ENCODE results near the gene GFM1. TPM values are rescaled to one million over a fixed set of nuclear protein-coding genes. Genes with fewer than 3 reads are reported as not detected.

Gene GFM1
- total RNA-seq, 1 experiment from 2014 or later, result 44.5 TPM

DNA sequence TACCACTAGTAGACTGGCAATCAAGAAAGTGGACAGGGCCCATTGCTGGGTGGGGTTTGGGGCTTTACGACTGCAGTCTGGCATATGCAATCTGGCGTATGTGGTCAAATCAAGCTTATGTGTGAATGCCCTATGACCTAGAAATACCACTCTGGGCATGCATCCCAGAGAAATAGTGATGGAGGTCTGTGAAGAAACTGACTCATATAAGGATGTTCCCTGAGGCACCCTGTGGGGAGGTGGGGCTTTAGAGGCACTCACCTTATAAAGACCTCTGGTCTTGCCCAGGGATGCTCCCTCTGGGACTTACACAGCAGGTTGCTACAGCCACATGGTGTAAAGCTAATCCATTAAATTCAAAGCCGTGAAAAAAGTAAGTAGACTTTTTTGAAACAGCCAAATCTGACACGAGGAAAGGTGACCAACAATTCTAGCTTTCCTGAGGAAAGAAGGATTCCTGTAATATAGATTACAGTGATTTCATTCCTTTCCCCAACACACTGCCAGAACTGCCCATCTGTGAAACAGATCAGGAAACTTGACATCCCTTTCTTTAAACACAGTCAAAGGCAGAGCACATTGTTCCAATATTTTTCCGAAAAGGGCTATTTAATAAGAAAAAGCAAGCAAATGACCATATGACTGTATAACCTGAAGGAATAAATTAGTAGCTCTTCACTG is 74.3 kb downstream of the GFM1 start:
- POLR2A ChIA-PET, result no interaction called here
- DNase-seq (ENCODE audit: low spot score) (no peak), ATAC-seq (no peak)
- H3K27ac Mint-ChIP-seq, result no peak overlapping the region
- CTCF ChIA-PET, result interaction anchor here (0.7 to 2.9 kb wide), 2 partner anchors 9 to 46 kb away, joined by 6 to 20 read pairs; partner anchors contain the start of gene LXN
- H3K4me3 Mint-ChIP-seq, result no peak overlapping the region
- peaks cover 9% of the 10 kb centered on the region for H3K36me3 Mint-ChIP-seq
- H3K4me1 Mint-ChIP-seq, result peaks cover 11% of the 10 kb centered on the region
- TF ChIP-seq, protein P1, sequence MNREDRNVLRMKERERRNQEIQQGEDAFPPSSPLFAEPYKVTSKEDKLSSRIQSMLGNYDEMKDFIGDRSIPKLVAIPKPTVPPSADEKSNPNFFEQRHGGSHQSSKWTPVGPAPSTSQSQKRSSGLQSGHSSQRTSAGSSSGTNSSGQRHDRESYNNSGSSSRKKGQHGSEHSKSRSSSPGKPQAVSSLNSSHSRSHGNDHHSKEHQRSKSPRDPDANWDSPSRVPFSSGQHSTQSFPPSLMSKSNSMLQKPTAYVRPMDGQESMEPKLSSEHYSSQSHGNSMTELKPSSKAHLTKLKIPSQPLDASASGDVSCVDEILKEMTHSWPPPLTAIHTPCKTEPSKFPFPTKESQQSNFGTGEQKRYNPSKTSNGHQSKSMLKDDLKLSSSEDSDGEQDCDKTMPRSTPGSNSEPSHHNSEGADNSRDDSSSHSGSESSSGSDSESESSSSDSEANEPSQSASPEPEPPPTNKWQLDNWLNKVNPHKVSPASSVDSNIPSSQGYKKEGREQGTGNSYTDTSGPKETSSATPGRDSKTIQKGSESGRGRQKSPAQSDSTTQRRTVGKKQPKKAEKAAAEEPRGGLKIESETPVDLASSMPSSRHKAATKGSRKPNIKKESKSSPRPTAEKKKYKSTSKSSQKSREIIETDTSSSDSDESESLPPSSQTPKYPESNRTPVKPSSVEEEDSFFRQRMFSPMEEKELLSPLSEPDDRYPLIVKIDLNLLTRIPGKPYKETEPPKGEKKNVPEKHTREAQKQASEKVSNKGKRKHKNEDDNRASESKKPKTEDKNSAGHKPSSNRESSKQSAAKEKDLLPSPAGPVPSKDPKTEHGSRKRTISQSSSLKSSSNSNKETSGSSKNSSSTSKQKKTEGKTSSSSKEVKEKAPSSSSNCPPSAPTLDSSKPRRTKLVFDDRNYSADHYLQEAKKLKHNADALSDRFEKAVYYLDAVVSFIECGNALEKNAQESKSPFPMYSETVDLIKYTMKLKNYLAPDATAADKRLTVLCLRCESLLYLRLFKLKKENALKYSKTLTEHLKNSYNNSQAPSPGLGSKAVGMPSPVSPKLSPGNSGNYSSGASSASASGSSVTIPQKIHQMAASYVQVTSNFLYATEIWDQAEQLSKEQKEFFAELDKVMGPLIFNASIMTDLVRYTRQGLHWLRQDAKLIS (CRISPR knock-in tag; IDR thresholded peaks at IDR 0.05; ENCODE audit: borderline replicate concordance), result no peak
- TF ChIP-seq MXD4 (CRISPR knock-in tag; IDR thresholded peaks at IDR 0.05; ENCODE audit: borderline replicate concordance) (no peak), ETV6 (CRISPR knock-in tag; IDR thresholded peaks at IDR 0.05) (no peak), PRRX2 (CRISPR knock-in tag; IDR thresholded peaks at IDR 0.05) (no peak), NR3C1 (CRISPR knock-in tag; conservative IDR thresholded peaks at IDR 0.05; ENCODE audit: low read depth) (no peak), JAZF1 (CRISPR knock-in tag; IDR thresholded peaks at IDR 0.05) (no peak), FOXP1 (CRISPR knock-in tag; IDR thresholded peaks at IDR 0.05; ENCODE audit: borderline replicate concordance) (no peak), ZNF423 (CRISPR knock-in tag; IDR thresholded peaks at IDR 0.05) (no peak), FOXJ3 (CRISPR knock-in tag; IDR thresholded peaks at IDR 0.05; ENCODE audit: borderline replicate concordance) (no peak), ZNF263 (CRISPR knock-in tag; IDR thresholded peaks at IDR 0.05; ENCODE audit: low read depth) (no peak), TP53 (CRISPR knock-in tag; IDR thresholded peaks at IDR 0.05) (no peak), ZNF396 (CRISPR knock-in tag; IDR thresholded peaks at IDR 0.05; ENCODE audit: borderline replicate concordance) (no peak), RELA (CRISPR knock-in tag; IDR thresholded peaks at IDR 0.05; ENCODE audit: borderline replicate concordance) (no peak), GTF2I (CRISPR knock-in tag; conservative IDR thresholded peaks at IDR 0.05) (no peak)
- TF ChIP-seq, protein P2, sequence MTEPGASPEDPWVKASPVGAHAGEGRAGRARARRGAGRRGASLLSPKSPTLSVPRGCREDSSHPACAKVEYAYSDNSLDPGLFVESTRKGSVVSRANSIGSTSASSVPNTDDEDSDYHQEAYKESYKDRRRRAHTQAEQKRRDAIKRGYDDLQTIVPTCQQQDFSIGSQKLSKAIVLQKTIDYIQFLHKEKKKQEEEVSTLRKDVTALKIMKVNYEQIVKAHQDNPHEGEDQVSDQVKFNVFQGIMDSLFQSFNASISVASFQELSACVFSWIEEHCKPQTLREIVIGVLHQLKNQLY (CRISPR knock-in tag; IDR thresholded peaks at IDR 0.05), result no peak
- TF ChIP-seq, protein P3, sequence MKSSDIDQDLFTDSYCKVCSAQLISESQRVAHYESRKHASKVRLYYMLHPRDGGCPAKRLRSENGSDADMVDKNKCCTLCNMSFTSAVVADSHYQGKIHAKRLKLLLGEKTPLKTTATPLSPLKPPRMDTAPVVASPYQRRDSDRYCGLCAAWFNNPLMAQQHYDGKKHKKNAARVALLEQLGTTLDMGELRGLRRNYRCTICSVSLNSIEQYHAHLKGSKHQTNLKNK (CRISPR knock-in tag; IDR thresholded peaks at IDR 0.05), result no peak
- TF ChIP-seq, protein P4, sequence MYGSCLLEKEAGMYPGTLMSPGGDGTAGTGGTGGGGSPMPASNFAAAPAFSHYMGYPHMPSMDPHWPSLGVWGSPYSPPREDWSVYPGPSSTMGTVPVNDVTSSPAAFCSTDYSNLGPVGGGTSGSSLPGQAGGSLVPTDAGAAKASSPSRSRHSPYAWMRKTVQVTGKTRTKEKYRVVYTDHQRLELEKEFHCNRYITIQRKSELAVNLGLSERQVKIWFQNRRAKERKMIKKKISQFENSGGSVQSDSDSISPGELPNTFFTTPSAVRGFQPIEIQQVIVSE (CRISPR knock-in tag; IDR thresholded peaks at IDR 0.05; ENCODE audit: borderline replicate concordance), result no peak
- TF ChIP-seq, protein P5, sequence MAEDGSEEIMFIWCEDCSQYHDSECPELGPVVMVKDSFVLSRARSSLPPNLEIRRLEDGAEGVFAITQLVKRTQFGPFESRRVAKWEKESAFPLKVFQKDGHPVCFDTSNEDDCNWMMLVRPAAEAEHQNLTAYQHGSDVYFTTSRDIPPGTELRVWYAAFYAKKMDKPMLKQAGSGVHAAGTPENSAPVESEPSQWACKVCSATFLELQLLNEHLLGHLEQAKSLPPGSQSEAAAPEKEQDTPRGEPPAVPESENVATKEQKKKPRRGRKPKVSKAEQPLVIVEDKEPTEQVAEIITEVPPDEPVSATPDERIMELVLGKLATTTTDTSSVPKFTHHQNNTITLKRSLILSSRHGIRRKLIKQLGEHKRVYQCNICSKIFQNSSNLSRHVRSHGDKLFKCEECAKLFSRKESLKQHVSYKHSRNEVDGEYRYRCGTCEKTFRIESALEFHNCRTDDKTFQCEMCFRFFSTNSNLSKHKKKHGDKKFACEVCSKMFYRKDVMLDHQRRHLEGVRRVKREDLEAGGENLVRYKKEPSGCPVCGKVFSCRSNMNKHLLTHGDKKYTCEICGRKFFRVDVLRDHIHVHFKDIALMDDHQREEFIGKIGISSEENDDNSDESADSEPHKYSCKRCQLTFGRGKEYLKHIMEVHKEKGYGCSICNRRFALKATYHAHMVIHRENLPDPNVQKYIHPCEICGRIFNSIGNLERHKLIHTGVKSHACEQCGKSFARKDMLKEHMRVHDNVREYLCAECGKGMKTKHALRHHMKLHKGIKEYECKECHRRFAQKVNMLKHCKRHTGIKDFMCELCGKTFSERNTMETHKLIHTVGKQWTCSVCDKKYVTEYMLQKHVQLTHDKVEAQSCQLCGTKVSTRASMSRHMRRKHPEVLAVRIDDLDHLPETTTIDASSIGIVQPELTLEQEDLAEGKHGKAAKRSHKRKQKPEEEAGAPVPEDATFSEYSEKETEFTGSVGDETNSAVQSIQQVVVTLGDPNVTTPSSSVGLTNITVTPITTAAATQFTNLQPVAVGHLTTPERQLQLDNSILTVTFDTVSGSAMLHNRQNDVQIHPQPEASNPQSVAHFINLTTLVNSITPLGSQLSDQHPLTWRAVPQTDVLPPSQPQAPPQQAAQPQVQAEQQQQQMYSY (CRISPR knock-in tag; IDR thresholded peaks at IDR 0.05), result no peak
- TF ChIP-seq, protein P6, sequence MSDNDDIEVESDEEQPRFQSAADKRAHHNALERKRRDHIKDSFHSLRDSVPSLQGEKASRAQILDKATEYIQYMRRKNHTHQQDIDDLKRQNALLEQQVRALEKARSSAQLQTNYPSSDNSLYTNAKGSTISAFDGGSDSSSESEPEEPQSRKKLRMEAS (CRISPR knock-in tag; IDR thresholded peaks at IDR 0.05), result no peak
- TF ChIP-seq, protein P7, sequence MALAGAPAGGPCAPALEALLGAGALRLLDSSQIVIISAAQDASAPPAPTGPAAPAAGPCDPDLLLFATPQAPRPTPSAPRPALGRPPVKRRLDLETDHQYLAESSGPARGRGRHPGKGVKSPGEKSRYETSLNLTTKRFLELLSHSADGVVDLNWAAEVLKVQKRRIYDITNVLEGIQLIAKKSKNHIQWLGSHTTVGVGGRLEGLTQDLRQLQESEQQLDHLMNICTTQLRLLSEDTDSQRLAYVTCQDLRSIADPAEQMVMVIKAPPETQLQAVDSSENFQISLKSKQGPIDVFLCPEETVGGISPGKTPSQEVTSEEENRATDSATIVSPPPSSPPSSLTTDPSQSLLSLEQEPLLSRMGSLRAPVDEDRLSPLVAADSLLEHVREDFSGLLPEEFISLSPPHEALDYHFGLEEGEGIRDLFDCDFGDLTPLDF (CRISPR knock-in tag; IDR thresholded peaks at IDR 0.05), result no peak
- H3K9me3 Mint-ChIP-seq, result no peaks in the 10 kb centered on the region
- H3K27me3 Mint-ChIP-seq (ENCODE audit: low read depth), result no peaks in the 10 kb centered on the region
